ENCODE measurements around the gene SLC38A1. TPM values are rescaled to one million over a fixed set of nuclear protein-coding genes. Genes with fewer than 3 reads are reported as not detected.

The SLC38A1 gene
- total RNA-seq, 1 donor from 2014 or later = 44.7 TPM

DNA sequence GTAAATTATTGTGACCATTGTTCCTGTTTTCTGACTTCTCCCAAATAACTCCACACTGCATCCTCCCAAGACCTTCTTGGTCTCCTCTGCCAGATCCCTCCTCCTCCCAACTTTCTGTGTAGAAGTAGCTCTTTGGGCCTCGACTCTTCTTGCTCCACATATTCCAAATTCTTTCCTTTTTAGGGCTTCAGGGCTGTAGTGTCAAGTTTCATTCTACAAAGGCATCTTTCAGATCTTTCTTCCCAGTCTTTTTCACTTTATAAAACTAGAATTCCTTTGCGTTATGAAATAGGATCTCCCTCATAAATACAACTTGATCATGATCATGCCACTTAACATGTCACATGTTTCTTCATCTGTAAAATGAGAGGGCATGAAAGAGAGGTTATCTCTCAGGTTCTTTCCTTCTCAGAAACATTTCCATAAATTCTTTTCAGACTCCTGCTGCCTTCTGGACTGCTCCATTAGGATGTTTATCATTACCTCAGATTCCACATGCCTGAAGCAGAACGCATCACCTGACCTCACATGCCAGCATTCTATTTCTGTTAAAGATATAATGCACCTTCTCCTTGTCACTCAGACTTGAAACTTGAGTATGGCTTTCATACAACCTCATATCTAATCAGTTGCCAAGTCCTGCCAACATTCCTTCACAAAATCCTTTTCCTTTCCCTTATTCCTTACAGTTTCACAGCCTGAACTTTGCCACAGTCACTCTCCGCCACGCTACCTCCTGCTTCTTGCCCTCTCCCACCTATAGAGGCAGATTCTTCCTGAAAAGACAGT, 8.5 kb downstream of the SLC38A1 start:
- no peak for DNase-seq (ENCODE audit: extremely low spot score in 2 of 2)
- H3K9me3 ChIP-seq = no peaks in the 10 kb centered on the region
- H3K4me3 ChIP-seq = no peak overlapping the region
- no peaks in the 10 kb centered on the region for H3K27me3 ChIP-seq
- H3K36me3 ChIP-seq = no peaks in the 10 kb centered on the region
- intact Hi-C loops (cut with DNase I) = no loop called here
- H3K4me1 ChIP-seq = peaks cover 26% of the 10 kb centered on the region
- peak overlapping the region; percentile 39 for H3K27ac ChIP-seq
- TF ChIP-seq, protein P1, sequence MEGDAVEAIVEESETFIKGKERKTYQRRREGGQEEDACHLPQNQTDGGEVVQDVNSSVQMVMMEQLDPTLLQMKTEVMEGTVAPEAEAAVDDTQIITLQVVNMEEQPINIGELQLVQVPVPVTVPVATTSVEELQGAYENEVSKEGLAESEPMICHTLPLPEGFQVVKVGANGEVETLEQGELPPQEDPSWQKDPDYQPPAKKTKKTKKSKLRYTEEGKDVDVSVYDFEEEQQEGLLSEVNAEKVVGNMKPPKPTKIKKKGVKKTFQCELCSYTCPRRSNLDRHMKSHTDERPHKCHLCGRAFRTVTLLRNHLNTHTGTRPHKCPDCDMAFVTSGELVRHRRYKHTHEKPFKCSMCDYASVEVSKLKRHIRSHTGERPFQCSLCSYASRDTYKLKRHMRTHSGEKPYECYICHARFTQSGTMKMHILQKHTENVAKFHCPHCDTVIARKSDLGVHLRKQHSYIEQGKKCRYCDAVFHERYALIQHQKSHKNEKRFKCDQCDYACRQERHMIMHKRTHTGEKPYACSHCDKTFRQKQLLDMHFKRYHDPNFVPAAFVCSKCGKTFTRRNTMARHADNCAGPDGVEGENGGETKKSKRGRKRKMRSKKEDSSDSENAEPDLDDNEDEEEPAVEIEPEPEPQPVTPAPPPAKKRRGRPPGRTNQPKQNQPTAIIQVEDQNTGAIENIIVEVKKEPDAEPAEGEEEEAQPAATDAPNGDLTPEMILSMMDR (IDR thresholded peaks at IDR 0.05) = no peak
- TF ChIP-seq POLR2AphosphoS5 (IDR thresholded peaks at IDR 0.05; ENCODE audit: insufficient read depth in 1 of 2, low read depth in 1 of 2) (no peak), POLR2A (IDR thresholded peaks at IDR 0.05) (no peak)

DNA sequence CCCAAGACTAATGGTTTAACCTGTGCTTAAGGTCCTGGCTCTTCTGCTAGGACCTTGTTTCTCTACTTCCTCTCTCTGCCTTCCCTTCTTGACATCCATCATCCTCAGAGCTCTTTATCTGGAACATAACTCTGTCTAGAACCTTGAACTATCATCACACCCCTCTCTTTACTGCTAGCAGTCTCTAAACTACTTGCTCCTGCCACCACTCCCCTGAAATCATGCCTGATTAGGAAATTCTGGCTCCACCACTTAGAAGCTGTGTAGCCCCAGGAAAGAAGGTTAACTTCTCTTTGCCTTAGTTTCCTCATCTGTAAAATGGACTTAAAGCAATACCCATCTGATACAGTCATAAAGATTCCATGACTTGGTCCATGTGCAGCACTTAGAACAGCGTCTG, 9.1 kb downstream of the SLC38A1 start:
- no peak overlapping the region for H3K27ac ChIP-seq
- no peaks in the 10 kb centered on the region for H3K9me3 ChIP-seq
- intact Hi-C loops (cut with DNase I) = no loop called here
- peaks cover 22% of the 10 kb centered on the region for H3K4me1 ChIP-seq
- no peak for TF ChIP-seq POLR2A (IDR thresholded peaks at IDR 0.05)
- TF ChIP-seq, protein P1 (IDR thresholded peaks at IDR 0.05) = no peak
- no peak for TF ChIP-seq POLR2AphosphoS5 (IDR thresholded peaks at IDR 0.05; ENCODE audit: insufficient read depth in 1 of 2, low read depth in 1 of 2)
- DNase-seq (ENCODE audit: extremely low spot score in 2 of 2) = no peak
- no peak overlapping the region for H3K4me3 ChIP-seq
- H3K36me3 ChIP-seq = no peaks in the 10 kb centered on the region
- no peaks in the 10 kb centered on the region for H3K27me3 ChIP-seq

DNA sequence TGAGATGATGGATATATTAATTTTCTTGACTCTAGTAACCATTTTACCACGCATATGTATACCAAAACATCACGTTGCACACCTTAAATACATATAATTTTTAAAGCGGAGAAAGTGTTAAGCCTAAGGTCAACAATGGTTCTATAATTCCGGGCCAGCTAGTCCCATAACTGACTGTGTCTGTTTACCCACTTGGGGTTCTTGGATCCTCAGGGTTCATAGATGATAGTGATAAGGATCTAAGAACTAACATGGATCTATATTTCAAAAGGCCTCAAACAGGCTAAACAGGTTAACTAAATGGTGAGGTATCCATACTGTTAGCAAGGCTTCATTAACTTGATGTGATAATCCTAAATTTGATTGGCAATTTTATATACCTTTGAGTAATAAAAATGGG, 9.8 kb downstream of the SLC38A1 start:
- no peak overlapping the region for H3K4me3 ChIP-seq
- no peaks in the 10 kb centered on the region for H3K36me3 ChIP-seq
- no peak for TF ChIP-seq POLR2A (IDR thresholded peaks at IDR 0.05)
- no peak for TF ChIP-seq POLR2AphosphoS5 (IDR thresholded peaks at IDR 0.05; ENCODE audit: insufficient read depth in 1 of 2, low read depth in 1 of 2)
- TF ChIP-seq, protein P1 (IDR thresholded peaks at IDR 0.05) = no peak
- no peak overlapping the region for H3K27ac ChIP-seq
- intact Hi-C loops (cut with DNase I) = no loop called here
- no peaks in the 10 kb centered on the region for H3K27me3 ChIP-seq
- DNase-seq (ENCODE audit: extremely low spot score in 2 of 2) = no peak
- H3K9me3 ChIP-seq = no peaks in the 10 kb centered on the region
- peaks cover 22% of the 10 kb centered on the region for H3K4me1 ChIP-seq

DNA sequence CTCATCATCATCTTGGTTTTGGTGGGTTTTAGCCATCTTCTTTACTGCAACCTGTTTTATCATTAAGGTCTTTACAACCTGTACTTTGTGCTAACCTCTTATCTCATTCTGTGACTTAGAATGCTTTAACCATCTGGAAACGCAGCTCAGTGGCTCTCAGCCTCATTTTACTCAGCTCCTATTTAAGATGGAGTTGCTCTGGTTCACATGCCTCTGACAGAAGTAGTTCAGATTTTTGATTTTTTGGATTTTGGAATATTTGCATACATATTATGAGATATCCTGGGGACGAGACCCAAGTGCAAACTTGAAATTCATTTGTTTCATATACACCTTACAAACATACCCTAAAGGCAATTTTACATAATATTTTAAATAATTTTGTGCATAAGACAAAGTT, 10.7 kb downstream of the SLC38A1 start:
- H3K27ac ChIP-seq = no peak overlapping the region
- TF ChIP-seq, protein P1 (IDR thresholded peaks at IDR 0.05) = no peak
- TF ChIP-seq POLR2A (IDR thresholded peaks at IDR 0.05) (no peak), POLR2AphosphoS5 (IDR thresholded peaks at IDR 0.05; ENCODE audit: insufficient read depth in 1 of 2, low read depth in 1 of 2) (no peak)
- H3K4me3 ChIP-seq = no peak overlapping the region
- DNase-seq (ENCODE audit: extremely low spot score in 2 of 2) = no peak
- H3K27me3 ChIP-seq = no peaks in the 10 kb centered on the region
- intact Hi-C loops (cut with DNase I) = no loop called here
- H3K4me1 ChIP-seq = peaks cover 22% of the 10 kb centered on the region
- no peaks in the 10 kb centered on the region for H3K36me3 ChIP-seq
- no peaks in the 10 kb centered on the region for H3K9me3 ChIP-seq

DNA sequence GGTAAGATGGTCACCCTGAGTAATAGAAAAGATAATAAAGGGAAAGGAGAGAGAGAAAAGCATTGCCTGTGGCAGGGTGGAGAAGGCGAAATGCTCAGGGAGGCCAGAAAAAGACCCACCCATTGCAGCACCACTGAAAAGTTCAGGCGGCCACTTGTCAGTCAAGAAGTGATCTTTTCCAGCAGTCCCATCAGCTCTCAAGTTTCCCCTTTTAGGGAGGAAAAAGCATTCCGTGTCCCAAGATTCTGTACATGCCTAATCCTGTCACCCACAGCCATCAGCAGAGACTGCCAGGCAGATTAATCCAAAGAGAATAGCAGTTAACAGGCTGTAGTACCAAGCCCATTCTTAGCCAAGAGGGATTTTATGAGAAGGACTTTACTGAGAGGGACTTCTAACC, 11.9 kb downstream of the SLC38A1 start:
- Histone ChIP-seq H3K9me3 (no peaks in the 10 kb centered on the region), H3K36me3 (no peaks in the 10 kb centered on the region), H3K4me1 (peaks cover 21% of the 10 kb centered on the region), H3K27me3 (no peaks in the 10 kb centered on the region), H3K4me3 (no peak overlapping the region), H3K27ac (no peak overlapping the region)
- TF ChIP-seq, protein P1 (IDR thresholded peaks at IDR 0.05) = no peak
- TF ChIP-seq POLR2AphosphoS5 (IDR thresholded peaks at IDR 0.05; ENCODE audit: insufficient read depth in 1 of 2, low read depth in 1 of 2) (no peak), POLR2A (IDR thresholded peaks at IDR 0.05) (no peak)
- intact Hi-C loops (cut with DNase I) = no loop called here
- DNase-seq (ENCODE audit: extremely low spot score in 2 of 2) = no peak

Measured in vagina (tissue), 2 donors.